SK-N-SH (cell line): Measurements from ENCODE around the gene LBHD1. TPM values are rescaled to one million over a fixed set of nuclear protein-coding genes. Genes with fewer than 3 reads are reported as not detected.

Source experiments
- CTCF ChIA-PET: fragments of 300-600, 350-600 bp; formaldehyde crosslinking; extraction: SDS; loops from one replicate; lab custom pipeline; 2021; lab: Yijun Ruan, JAX
- POLR2A ChIA-PET: fragments of 350-600 bp; sonication (Branson Sonifier 250); formaldehyde crosslinking; extraction: SDS; loops from one replicate; lab custom pipeline; 2020; ENCODE audit warnings: antibody characterized with exemption, inconsistent platforms; lab: Yijun Ruan, JAX
- DNase-seq: peaks from one replicate; pipeline ENCODE4 v3.0.0; 2012
- H2AFZ ChIP-seq: fragments of 200-600 bp; sonication (generic); 2 replicates; pipeline ENCODE4 v1.8.1; 2016; ENCODE audit warnings: antibody characterized with exemption, mild to moderate bottlenecking, low read depth
- H3F3A ChIP-seq: fragments of 200-600 bp; sonication (generic); replicated peaks from 2 replicates; pipeline ENCODE3; 2016; ENCODE audit warnings: antibody characterized with exemption, mild to moderate bottlenecking; ENCODE audit not compliant: insufficient read depth
- H3K27ac ChIP-seq, 2 experiments: fragments of 200-500 bp in 1 of 2; fragments of 200-600 bp in 1 of 2; sonication (Bioruptor generic) in 1 of 2; sonication (generic), shearing (Covaris generic) in 1 of 2; 2 replicates each; pipeline versions ENCODE4 v1.5.1 to v1.6.1; 2014 to 2016; ENCODE audit warnings: low read depth in 2 of 2, inconsistent platforms in 1 of 2, low read length in 1 of 2, mild to moderate bottlenecking in 1 of 2, mixed read lengths in 1 of 2
- H3K27me3 ChIP-seq: fragments of 200-600 bp; sonication (generic), shearing (Covaris generic); 2 replicates; pipeline ENCODE4 v1.6.1; 2016; ENCODE audit warnings: mixed run types; ENCODE audit not compliant: insufficient read depth
- H3K36me3 ChIP-seq, 2 experiments: fragments of 200-500 bp in 1 of 2; fragments of 200-600 bp in 1 of 2; sonication (Bioruptor generic) in 1 of 2; sonication (generic) in 1 of 2; replicated peaks in 1 of 2; 2 replicates each; pipeline versions ENCODE3 to v1.5.1; 2014 to 2016; ENCODE audit warnings: low read length in 1 of 2, mild to moderate bottlenecking in 1 of 2; ENCODE audit not compliant: insufficient read depth in 2 of 2, control insufficient read depth in 1 of 2
- H3K4me1 ChIP-seq, 2 experiments: fragments of 200-500 bp in 1 of 2; fragments of 200-600 bp in 1 of 2; sonication (Bioruptor generic) in 1 of 2; sonication (generic), shearing (Covaris generic) in 1 of 2; 2 replicates each; pipeline versions ENCODE4 v1.5.1 to v1.6.1; 2014 to 2016; ENCODE audit warnings: low read depth in 1 of 2, low read length in 1 of 2, mixed run types in 1 of 2; ENCODE audit not compliant: insufficient read depth in 2 of 2, control insufficient read depth in 1 of 2
- H3K4me2 ChIP-seq: fragments of 200-600 bp; sonication (generic), shearing (Covaris generic); 2 replicates; pipeline ENCODE4 v1.6.1; 2017; ENCODE audit warnings: mixed run types
- H3K4me3 ChIP-seq, 2 experiments: fragments of 200-500 bp in 1 of 2; fragments of 200-600 bp in 1 of 2; sonication (Bioruptor generic) in 1 of 2; sonication (generic), shearing (Covaris generic) in 1 of 2; 2 replicates each; pipeline versions ENCODE4 v1.5.1 to v1.8.1; 2014 to 2016; ENCODE audit warnings: low read depth in 2 of 2, inconsistent platforms in 1 of 2, low read length in 1 of 2, mild to moderate bottlenecking in 1 of 2, mixed read lengths in 1 of 2, moderate library complexity in 1 of 2
- H3K79me2 ChIP-seq: fragments of 200-600 bp; sonication (generic); 2 replicates; pipeline ENCODE4 v1.8.1; 2017; ENCODE audit warnings: mild to moderate bottlenecking; ENCODE audit not compliant: insufficient read depth
- H3K9ac ChIP-seq: fragments of 200-600 bp; sonication (generic); 2 replicates; pipeline ENCODE4 v1.6.1; 2017; ENCODE audit warnings: mixed run types
- H3K9me2 ChIP-seq: fragments of 200-600 bp; sonication (generic); 2 replicates; pipeline ENCODE4 v1.6.1; 2017; ENCODE audit warnings: mixed run types
- H3K9me3 ChIP-seq: fragments of 200-600 bp; sonication (generic); 2 replicates; pipeline ENCODE4 v1.6.1; 2017; ENCODE audit warnings: mixed run types, mild to moderate bottlenecking, moderate library complexity
- H4K20me1 ChIP-seq: fragments of 200-600 bp; sonication (generic); 2 replicates; pipeline ENCODE4 v1.6.1; 2017; ENCODE audit warnings: mild to moderate bottlenecking, mixed run types; ENCODE audit not compliant: insufficient read depth
- CHD2 ChIP-seq: fragments of 150-350 bp; IDR thresholded peaks from 2 replicates; pipeline ENCODE4 v1.6.1; 2018; ENCODE audit warnings: low read length; ENCODE audit not compliant: partially characterized antibody
- CTCF ChIP-seq: fragments of 200-600 bp; sonication (generic); IDR thresholded peaks from 2 replicates; pipeline ENCODE4 v1.6.1; 2017; ENCODE audit warnings: antibody characterized with exemption, mild to moderate bottlenecking, moderate library complexity
- ELF1 ChIP-seq: IDR thresholded peaks from 2 replicates; pipeline ENCODE4 v1.4.0; 2012
- EP300 ChIP-seq, 2 experiments: IDR thresholded peaks; 2 replicates each; pipeline versions ENCODE4 v1.4.0 to v1.6.1; 2012; ENCODE audit warnings: borderline replicate concordance in 1 of 2, low read depth in 1 of 2, low read length in 1 of 2
- EZH2phosphoT487 ChIP-seq: fragments of 200-600 bp; sonication (generic); IDR thresholded peaks from 2 replicates; pipeline ENCODE4 v1.6.1; 2017; ENCODE audit warnings: low read depth, mixed run types, mild to moderate bottlenecking, antibody characterized with exemption, moderate library complexity, borderline replicate concordance
- MAX ChIP-seq: IDR thresholded peaks from 2 replicates; pipeline ENCODE4 v1.4.0; 2012; ENCODE audit warnings: low read depth
- MEF2A ChIP-seq: IDR thresholded peaks from 2 replicates; pipeline ENCODE4 v1.4.0; 2012; ENCODE audit warnings: low read depth, borderline replicate concordance
- NRF1 ChIP-seq: IDR thresholded peaks from 2 replicates; pipeline ENCODE4 v1.6.1; 2012; ENCODE audit warnings: low read depth, mild to moderate bottlenecking, low read length
- REST ChIP-seq: IDR thresholded peaks from 2 replicates; pipeline ENCODE4 v1.6.1; 2012; ENCODE audit warnings: mild to moderate bottlenecking, low read depth, low read length, moderate library complexity
- RFX5 ChIP-seq: IDR thresholded peaks from 2 replicates; pipeline ENCODE4 v1.6.1; 2012; ENCODE audit warnings: mild to moderate bottlenecking, improper control_type of control experiment, low read length
- SIN3A ChIP-seq: IDR thresholded peaks from 2 replicates; pipeline ENCODE4 v1.6.1; 2012; ENCODE audit warnings: low read depth, mild to moderate bottlenecking, low read length, moderate library complexity, borderline replicate concordance
- TAF1 ChIP-seq: IDR thresholded peaks from 2 replicates; pipeline ENCODE4 v1.6.1; 2012; ENCODE audit warnings: low read depth, mild to moderate bottlenecking, low read length, moderate library complexity, borderline replicate concordance
- TCF12 ChIP-seq: IDR thresholded peaks from 2 replicates; pipeline ENCODE4 v1.4.0; 2012
- USF2 ChIP-seq: fragments of 150-350 bp; IDR thresholded peaks from 2 replicates; pipeline ENCODE4 v1.6.1; 2017; ENCODE audit warnings: antibody characterized with exemption, low read length, low read depth, borderline replicate concordance
- YY1 ChIP-seq: IDR thresholded peaks from 2 replicates; pipeline ENCODE4 v1.4.0; 2012; ENCODE audit warnings: low read depth, mild to moderate bottlenecking
- WGBS: methylation state at CpG from one replicate; pipeline ENCODE4 v1.1.6; 2017; ENCODE audit warnings: low lambda C conversion rate; 5-methylcytosine and 5-hydroxymethylcytosine counted together
- polyA plus RNA-seq, 3 experiments: library from polyadenylated mRNA; depleted of rRNA; stranded (reverse); fragments of >200 nt; gene quantifications; 2 replicates each; pipeline ENCODE4 v1.2.3, GENCODE V29; 2012
- TF ChIP-seq, protein P1 (sequence below): IDR thresholded peaks from 2 replicates; pipeline ENCODE4 v1.4.0; 2012; ENCODE audit warnings: low read depth, borderline replicate concordance
- TF ChIP-seq, protein P2 (sequence below): fragments of 150-350 bp; IDR thresholded peaks from 2 replicates; pipeline ENCODE4 v1.6.1; 2016; ENCODE audit warnings: mild to moderate bottlenecking, low read depth, low read length

The LBHD1 gene
- polyA plus RNA-seq, 1 of the 3 experiments (the other 2 are of a cell fraction): 9.7 TPM

- H3K9ac ChIP-seq: no peak overlapping the region
- no peaks in the 10 kb centered on the region for H3K27me3 ChIP-seq
- H3K79me2 ChIP-seq: peaks cover 63% of the 10 kb centered on the region
- H3K36me3 ChIP-seq: peaks cover 21 to 31% of the 10 kb centered on the region in 2 experiments
- peaks cover 5% of the 10 kb centered on the region for H3F3A ChIP-seq
- 0 out of 2 replicates have a peak overlapping the region, but pooled peaks have one; percentile 33 for H3K4me2 ChIP-seq
- 0 out of 2 replicates have a peak, but pooled peaks cover 5% of the 10 kb centered on the region for H4K20me1 ChIP-seq
- no peaks in the 10 kb centered on the region for H3K9me2 ChIP-seq
- H3K27ac ChIP-seq: no peak overlapping the region
- ChIA-PET POLR2A (interaction anchor here (0.7 to 7.3 kb wide), 9 partner anchors 8 to 194 kb away, joined by 3 to 52 read pairs (median 6); partner anchors contain the start of genes B3GAT3, C11orf98, CSKMT and LBHD1), CTCF (interaction anchor here (1.5 to 2.4 kb wide), 4 partner anchors 18 to 252 kb away, joined by 4 to 10 read pairs (median 4); partner anchors contain the start of genes C11orf98, CSKMT, SLC3A2 and TUT1)
- TF ChIP-seq CTCF (no peak), EZH2phosphoT487 (no peak), ELF1 (no peak), MAX (no peak), CHD2 (no peak), TAF1 (no peak), REST (no peak), TCF12 (no peak), MEF2A (no peak), EP300 (IDR thresholded peaks at IDR 0.05; ENCODE audit: borderline replicate concordance in 1 of 2, low read depth in 1 of 2, low read length in 1 of 2) (no peak), SIN3A (no peak; the same call in 1 of the 2 replicates), YY1 (no peak), USF2 (no peak), NRF1 (no peak), RFX5 (no peak)
- TF ChIP-seq, protein P1, sequence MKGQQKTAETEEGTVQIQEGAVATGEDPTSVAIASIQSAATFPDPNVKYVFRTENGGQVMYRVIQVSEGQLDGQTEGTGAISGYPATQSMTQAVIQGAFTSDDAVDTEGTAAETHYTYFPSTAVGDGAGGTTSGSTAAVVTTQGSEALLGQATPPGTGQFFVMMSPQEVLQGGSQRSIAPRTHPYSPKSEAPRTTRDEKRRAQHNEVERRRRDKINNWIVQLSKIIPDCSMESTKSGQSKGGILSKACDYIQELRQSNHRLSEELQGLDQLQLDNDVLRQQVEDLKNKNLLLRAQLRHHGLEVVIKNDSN: no peak
- TF ChIP-seq, protein P2, sequence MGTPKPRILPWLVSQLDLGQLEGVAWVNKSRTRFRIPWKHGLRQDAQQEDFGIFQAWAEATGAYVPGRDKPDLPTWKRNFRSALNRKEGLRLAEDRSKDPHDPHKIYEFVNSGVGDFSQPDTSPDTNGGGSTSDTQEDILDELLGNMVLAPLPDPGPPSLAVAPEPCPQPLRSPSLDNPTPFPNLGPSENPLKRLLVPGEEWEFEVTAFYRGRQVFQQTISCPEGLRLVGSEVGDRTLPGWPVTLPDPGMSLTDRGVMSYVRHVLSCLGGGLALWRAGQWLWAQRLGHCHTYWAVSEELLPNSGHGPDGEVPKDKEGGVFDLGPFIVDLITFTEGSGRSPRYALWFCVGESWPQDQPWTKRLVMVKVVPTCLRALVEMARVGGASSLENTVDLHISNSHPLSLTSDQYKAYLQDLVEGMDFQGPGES: no peak
- no peak overlapping the region for H2AFZ ChIP-seq
- 48% methylated on average over 17 of the region's 32 CpGs for WGBS
- DNase-seq: peak; percentile 43
- no peaks in the 10 kb centered on the region for H3K9me3 ChIP-seq
- H3K4me1 ChIP-seq: peaks cover 7 to 10% of the 10 kb centered on the region in 2 experiments; a peak in 2 of 4 replicates
- H3K4me3 ChIP-seq: no peak overlapping the region
These were observed 25.1 kb downstream of the LBHD1 start for GRCh38 chr11:62646825-62647608.
